Duodenal mucosa (tissue), 2 donors: ENCODE measurements around the gene CEP192.

Source experiments
- H3K27ac ChIP-seq: one replicate; pipeline ENCODE4 v1.7.0; 2013; ENCODE audit warnings: low read depth, low read length
- H3K27me3 ChIP-seq, 2 donors: one replicate each; pipeline ENCODE4 v1.7.0; 2013; ENCODE audit warnings: low read length in 2 of 2, control low read depth in 1 of 2; ENCODE audit not compliant: insufficient read depth in 2 of 2, control insufficient read depth in 1 of 2
- H3K36me3 ChIP-seq, 2 donors: one replicate each; pipeline ENCODE4 v1.7.0; 2013; ENCODE audit warnings: low read length in 2 of 2, control low read depth in 1 of 2; ENCODE audit not compliant: insufficient read depth in 2 of 2, control insufficient read depth in 1 of 2
- H3K4me1 ChIP-seq, 2 donors: one replicate each; pipeline ENCODE4 v1.7.0; 2013; ENCODE audit warnings: low read length in 2 of 2, control low read depth in 1 of 2; ENCODE audit not compliant: insufficient read depth in 2 of 2, control insufficient read depth in 1 of 2
- H3K4me3 ChIP-seq, 2 donors: one replicate each; pipeline ENCODE4 v1.7.0; 2013; ENCODE audit warnings: low read length in 2 of 2, low read depth in 1 of 2
- H3K9ac ChIP-seq, 2 donors: one replicate each; pipeline ENCODE4 v1.7.0; 2013; ENCODE audit warnings: low read length in 2 of 2, low read depth in 1 of 2
- H3K9me3 ChIP-seq, 2 donors: one replicate each; pipeline ENCODE4 v1.7.0; 2013; ENCODE audit warnings: low read length in 2 of 2, control low read depth in 1 of 2; ENCODE audit not compliant: control insufficient read depth in 1 of 2

Gene CEP192

DNA sequence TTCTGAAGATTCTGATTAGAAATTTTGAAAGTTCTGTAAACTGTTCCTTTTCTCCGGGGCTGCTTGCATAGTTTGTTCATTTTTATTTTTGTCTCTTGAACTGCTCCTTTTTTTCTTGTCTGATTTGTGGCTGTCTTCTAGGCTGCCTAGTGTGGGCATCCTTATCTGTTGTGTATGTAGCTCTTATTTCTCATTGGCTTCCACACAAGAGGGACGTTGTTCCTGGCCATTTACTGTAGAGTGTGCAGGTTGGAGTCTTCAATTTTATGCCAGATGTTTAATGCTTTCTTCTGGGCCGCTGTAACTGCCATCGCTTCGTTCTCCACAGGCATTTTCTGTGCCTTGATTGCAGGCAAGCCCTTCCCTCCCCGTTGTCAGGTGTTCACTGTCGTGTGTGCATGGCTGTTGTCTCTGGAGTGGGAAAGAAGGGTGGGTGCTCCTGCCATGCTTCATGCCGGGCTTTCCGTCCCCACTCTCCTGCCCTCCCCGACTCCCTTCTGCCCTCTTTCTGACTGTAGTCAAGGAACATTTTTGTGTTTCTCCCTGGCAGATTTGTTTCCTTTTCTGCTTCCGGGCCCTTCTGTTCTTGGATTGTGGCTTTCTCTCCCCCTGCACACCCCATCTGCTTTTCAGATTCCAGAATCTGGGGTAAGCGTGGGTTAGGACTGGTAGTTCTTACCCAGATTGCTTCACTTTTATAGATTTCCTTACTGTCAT, 15.5 kb downstream of the CEP192 start:
- Histone ChIP-seq H3K36me3 (peaks cover 4 to 42% of the 10 kb centered on the region in 2 donors), H3K4me1 (peaks cover 0 to 2% of the 10 kb centered on the region in 2 donors), H3K27me3 (no peaks in the 10 kb centered on the region), H3K9ac (no peak overlapping the region), H3K9me3 (no peaks in the 10 kb centered on the region), H3K4me3 (no peak overlapping the region), H3K27ac (no peak overlapping the region)

GRCh38 chr18:13007248-13007560, 16.0 kb downstream of the CEP192 start:
- Histone ChIP-seq H3K27me3 (no peaks in the 10 kb centered on the region), H3K4me1 (peaks cover 0 to 2% of the 10 kb centered on the region in 2 donors), H3K9me3 (no peaks in the 10 kb centered on the region), H3K27ac (no peak overlapping the region), H3K9ac (no peak overlapping the region), H3K36me3 (peaks cover 8 to 47% of the 10 kb centered on the region in 2 donors), H3K4me3 (no peak overlapping the region)

DNA sequence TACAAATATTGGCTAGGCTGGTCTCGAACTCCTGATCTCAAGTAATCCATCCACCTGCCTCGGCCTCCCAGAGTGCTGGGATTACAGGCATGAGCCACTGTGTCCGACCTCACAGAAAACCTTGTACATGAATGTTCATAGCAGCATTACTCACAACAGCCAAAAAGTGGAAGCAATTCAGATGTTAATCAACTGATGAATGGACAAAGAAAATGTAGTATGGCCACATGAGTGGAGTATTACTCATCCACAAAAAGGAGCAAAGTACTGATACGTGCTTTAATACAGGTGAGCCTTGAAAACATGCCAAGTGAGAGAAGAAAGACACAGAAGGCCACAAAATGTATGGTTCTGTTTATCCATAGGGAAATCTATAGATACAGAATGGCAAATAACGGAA, 20.6 kb downstream of the CEP192 start:
- H3K27me3 ChIP-seq, result no peaks in the 10 kb centered on the region
- H3K4me1 ChIP-seq, result peaks cover 0 to 3% of the 10 kb centered on the region in 2 donors
- no peak overlapping the region for H3K4me3 ChIP-seq
- peaks cover 25 to 77% of the 10 kb centered on the region in 2 donors for H3K36me3 ChIP-seq
- no peak overlapping the region for H3K9ac ChIP-seq
- no peaks in the 10 kb centered on the region for H3K9me3 ChIP-seq
- H3K27ac ChIP-seq, result no peak overlapping the region

- H3K4me3 ChIP-seq, result no peak overlapping the region
- peaks cover 38 to 83% of the 10 kb centered on the region in 2 donors for H3K36me3 ChIP-seq
- H3K27ac ChIP-seq, result no peak overlapping the region
- H3K9me3 ChIP-seq, result no peaks in the 10 kb centered on the region
- no peak overlapping the region for H3K9ac ChIP-seq
- H3K4me1 ChIP-seq, result peaks cover 0 to 10% of the 10 kb centered on the region in 2 donors
- H3K27me3 ChIP-seq, result no peaks in the 10 kb centered on the region
Observed at GRCh38 chr18:13014232-13014631, 23.1 kb downstream of the CEP192 start.

DNA sequence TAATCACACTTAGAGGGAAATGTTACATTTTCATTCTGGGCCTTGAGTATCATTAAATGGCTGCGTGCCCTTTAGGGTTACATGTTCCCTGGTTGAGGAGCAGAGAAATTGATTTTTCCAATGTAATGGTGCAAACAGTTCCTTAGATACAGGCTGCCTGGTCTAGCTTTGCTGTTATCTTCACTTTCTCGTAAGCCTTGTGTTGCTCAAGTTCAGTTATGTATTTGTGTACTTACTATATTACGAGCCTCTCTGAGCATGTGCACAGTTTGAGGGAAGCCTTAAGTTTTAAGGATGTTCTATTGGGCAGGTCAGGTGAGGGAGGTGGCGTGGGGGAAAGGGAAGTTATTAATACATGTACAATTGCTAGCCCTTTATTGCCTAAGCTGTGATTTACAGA, 23.7 kb downstream of the CEP192 start:
- H3K9ac ChIP-seq, result no peak overlapping the region
- H3K27me3 ChIP-seq, result no peaks in the 10 kb centered on the region
- no peak overlapping the region for H3K27ac ChIP-seq
- no peak overlapping the region for H3K4me3 ChIP-seq
- peaks cover 0 to 10% of the 10 kb centered on the region in 2 donors for H3K4me1 ChIP-seq
- H3K9me3 ChIP-seq, result no peaks in the 10 kb centered on the region
- peaks cover 38 to 79% of the 10 kb centered on the region in 2 donors for H3K36me3 ChIP-seq

GRCh38 chr18:13017247-13017875, 26.2 kb downstream of the CEP192 start:
- Histone ChIP-seq H3K27me3 (no peaks in the 10 kb centered on the region), H3K4me3 (no peak overlapping the region), H3K27ac (no peak overlapping the region), H3K4me1 (peaks cover 0 to 10% of the 10 kb centered on the region in 2 donors), H3K36me3 (peaks cover 33 to 75% of the 10 kb centered on the region in 2 donors), H3K9ac (no peak overlapping the region), H3K9me3 (no peaks in the 10 kb centered on the region)

- H3K9ac ChIP-seq, result no peak overlapping the region
- H3K36me3 ChIP-seq, result peaks cover 23 to 71% of the 10 kb centered on the region in 2 donors
- H3K4me3 ChIP-seq, result no peak overlapping the region
- H3K4me1 ChIP-seq, result peaks cover 0 to 10% of the 10 kb centered on the region in 2 donors
- H3K27me3 ChIP-seq, result no peaks in the 10 kb centered on the region
- no peak overlapping the region for H3K27ac ChIP-seq
- peaks cover 0 to 3% of the 10 kb centered on the region in 2 donors for H3K9me3 ChIP-seq
Observed at GRCh38 chr18:13018374-13018773, 27.2 kb downstream of the CEP192 start.

DNA sequence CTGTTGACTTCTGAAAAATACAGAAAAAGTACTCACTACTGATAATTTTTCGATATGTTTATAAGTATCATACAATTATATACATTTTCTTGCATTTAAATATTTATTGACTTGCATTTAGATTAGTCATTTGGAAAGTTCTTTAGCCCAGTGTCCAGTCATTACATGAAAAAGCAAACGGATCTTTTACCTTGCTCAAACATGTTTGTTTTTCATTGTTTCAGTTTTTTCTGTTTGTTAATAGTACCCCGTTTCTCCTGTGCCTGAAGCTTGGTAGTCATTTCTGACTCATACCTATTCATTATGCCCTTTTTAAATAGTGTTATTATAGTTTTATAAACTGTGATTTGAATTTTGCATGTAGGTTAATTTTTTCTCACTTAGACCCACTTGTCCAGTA, 28.1 kb downstream of the CEP192 start:
- peaks cover 21 to 62% of the 10 kb centered on the region in 2 donors for H3K36me3 ChIP-seq
- peaks cover 0 to 3% of the 10 kb centered on the region in 2 donors for H3K9me3 ChIP-seq
- no peaks in the 10 kb centered on the region for H3K27me3 ChIP-seq
- H3K27ac ChIP-seq, result no peak overlapping the region
- H3K9ac ChIP-seq, result no peak overlapping the region
- H3K4me3 ChIP-seq, result no peak overlapping the region
- H3K4me1 ChIP-seq, result peaks cover 0 to 10% of the 10 kb centered on the region in 2 donors

DNA sequence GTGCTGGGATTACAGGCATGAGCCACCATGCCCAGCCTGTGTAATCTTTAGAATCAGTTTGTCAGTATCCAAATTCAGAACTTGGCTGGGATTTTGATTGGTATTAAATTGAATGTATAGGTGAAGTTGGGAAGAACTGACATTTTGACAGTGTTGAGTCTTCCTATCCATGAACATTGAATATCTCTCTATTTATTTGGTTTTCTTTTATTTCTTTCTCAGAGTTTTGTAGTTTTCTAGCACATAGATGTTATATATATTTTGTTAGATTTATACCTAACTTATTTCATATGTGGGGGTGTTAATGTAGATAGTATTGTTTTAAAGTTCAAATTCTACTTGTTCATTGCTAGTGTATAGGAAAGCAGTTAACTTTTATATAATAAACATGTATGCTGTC, 31.5 kb downstream of the CEP192 start:
- H3K36me3 ChIP-seq, result peaks cover 11 to 60% of the 10 kb centered on the region in 2 donors
- H3K4me3 ChIP-seq, result no peak overlapping the region

GRCh38 chr18:13025233-13025632, 34.1 kb downstream of the CEP192 start:
- Histone ChIP-seq H3K4me1 (no peaks in the 10 kb centered on the region), H3K9ac (no peak overlapping the region), H3K27me3 (no peaks in the 10 kb centered on the region), H3K36me3 (peaks cover 8 to 55% of the 10 kb centered on the region in 2 donors), H3K27ac (no peak overlapping the region), H3K4me3 (no peak overlapping the region), H3K9me3 (peaks cover 0 to 3% of the 10 kb centered on the region in 2 donors)

More for the DNA sequence above, 31.5 kb downstream of the CEP192 start:
- Histone ChIP-seq H3K27ac (no peak overlapping the region), H3K9me3 (peaks cover 0 to 3% of the 10 kb centered on the region in 2 donors), H3K4me1 (no peaks in the 10 kb centered on the region), H3K27me3 (no peaks in the 10 kb centered on the region), H3K9ac (no peak overlapping the region)
